ENCODE measurements around the gene KCNC4. TPM values are rescaled to one million over a fixed set of nuclear protein-coding genes. Genes with fewer than 3 reads are reported as not detected.

Gene KCNC4
- total RNA-seq, 1 experiment from 2014 or later: 8.9 TPM

GRCh38 chr1:110221119-110221518 lies 11.0 kb downstream of the KCNC4 start:
- Histone ChIP-seq H2BK5ac (ENCODE audit: insufficient read length, low read length) (no peak overlapping the region), H4K20me1 (ENCODE audit: control insufficient read depth, insufficient read depth, insufficient read length) (no peaks in the 10 kb centered on the region), H4K91ac (ENCODE audit: insufficient read length, low read depth, low read length) (no peak overlapping the region), H2BK120ac (ENCODE audit: low read depth, low read length, poor library complexity, severe bottlenecking) (no peak overlapping the region), H3K79me2 (ENCODE audit: insufficient read depth, low read length) (no peaks in the 10 kb centered on the region), H2AK5ac (ENCODE audit: insufficient read length, low read length) (no peak overlapping the region), H3K9ac (ENCODE audit: extremely low read depth, insufficient read length, low read length) (no peak overlapping the region), H3K18ac (ENCODE audit: insufficient read length, low read depth, low read length) (no peak overlapping the region), H3K56ac (ENCODE audit: insufficient read length, low read depth, low read length) (no peak overlapping the region), H2BK15ac (ENCODE audit: low read depth, low read length) (no peak overlapping the region), H4K5ac (ENCODE audit: insufficient read length, low read depth, low read length) (no peak overlapping the region), H3K23ac (ENCODE audit: insufficient read length, low read depth, low read length) (no peak overlapping the region), H3K4me2 (ENCODE audit: insufficient read depth, insufficient read length, low read length) (no peak overlapping the region), H3T11ph (ENCODE audit: low read length) (no peak overlapping the region), H2BK20ac (ENCODE audit: low read depth, low read length, poor library complexity, severe bottlenecking) (no peak overlapping the region), H4K8ac (replicated peaks; ENCODE audit: insufficient read length, low read depth, low read length) (no peak overlapping the region), H3K27ac (ENCODE audit: insufficient read length, low read depth, low read length) (no peak overlapping the region), H3K4ac (ENCODE audit: low read depth, low read length) (no peak overlapping the region), H2AFZ (ENCODE audit: low read length) (no peak overlapping the region), H2BK12ac (ENCODE audit: insufficient read length, low read depth, low read length) (no peak overlapping the region), H3K9me3 (ENCODE audit: control insufficient read depth, low read depth, low read length) (no peaks in the 10 kb centered on the region), H3K23me2 (ENCODE audit: insufficient read length, low read depth, low read length, poor library complexity, severe bottlenecking) (no peaks in the 10 kb centered on the region), H3K14ac (ENCODE audit: insufficient read depth, low read length) (no peak overlapping the region), H3K4me1 (ENCODE audit: insufficient read depth, low read length) (no peaks in the 10 kb centered on the region), H3K79me1 (ENCODE audit: insufficient read depth, low read depth, low read length, poor library complexity, severe bottlenecking) (no peaks in the 10 kb centered on the region), H3K27me3 (ENCODE audit: insufficient read depth, low read length) (no peaks in the 10 kb centered on the region; the same call in 1 of the 2 replicates)
- no CpG with 5 or more reads among the region's 4 CpGs for WGBS (ENCODE audit: extremely low coverage, insufficient read length, low lambda C conversion rate)
- no peak overlapping the region for H3K27ac Mint-ChIP-seq
- TF ChIP-seq, protein P1, sequence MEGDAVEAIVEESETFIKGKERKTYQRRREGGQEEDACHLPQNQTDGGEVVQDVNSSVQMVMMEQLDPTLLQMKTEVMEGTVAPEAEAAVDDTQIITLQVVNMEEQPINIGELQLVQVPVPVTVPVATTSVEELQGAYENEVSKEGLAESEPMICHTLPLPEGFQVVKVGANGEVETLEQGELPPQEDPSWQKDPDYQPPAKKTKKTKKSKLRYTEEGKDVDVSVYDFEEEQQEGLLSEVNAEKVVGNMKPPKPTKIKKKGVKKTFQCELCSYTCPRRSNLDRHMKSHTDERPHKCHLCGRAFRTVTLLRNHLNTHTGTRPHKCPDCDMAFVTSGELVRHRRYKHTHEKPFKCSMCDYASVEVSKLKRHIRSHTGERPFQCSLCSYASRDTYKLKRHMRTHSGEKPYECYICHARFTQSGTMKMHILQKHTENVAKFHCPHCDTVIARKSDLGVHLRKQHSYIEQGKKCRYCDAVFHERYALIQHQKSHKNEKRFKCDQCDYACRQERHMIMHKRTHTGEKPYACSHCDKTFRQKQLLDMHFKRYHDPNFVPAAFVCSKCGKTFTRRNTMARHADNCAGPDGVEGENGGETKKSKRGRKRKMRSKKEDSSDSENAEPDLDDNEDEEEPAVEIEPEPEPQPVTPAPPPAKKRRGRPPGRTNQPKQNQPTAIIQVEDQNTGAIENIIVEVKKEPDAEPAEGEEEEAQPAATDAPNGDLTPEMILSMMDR (conservative IDR thresholded peaks at IDR 0.05): no peak
- no peaks in the 10 kb centered on the region for H3K27me3 Mint-ChIP-seq (ENCODE audit: low read depth)
- H3K9me3 Mint-ChIP-seq: no peaks in the 10 kb centered on the region
- peaks cover 19 to 32% of the 10 kb centered on the region in 2 experiments for H3K4me1 Mint-ChIP-seq
- H3K4me3 Mint-ChIP-seq: no peak overlapping the region
- no peak for DNase-seq
- H3K36me3 Mint-ChIP-seq (ENCODE audit: insufficient read depth in 1 of 3, low read depth in 3 of 3): peaks cover 0 to 17% (median 16%) of the 10 kb centered on the region in 3 experiments; a peak in 5 of 7 replicates

All from H9 (cell line).